RWPE1 (cell line): ENCODE measurements around the gene ZBTB33.

Source experiments
- CTCF ChIA-PET: fragments of 350-600 bp; sonication (Branson Sonifier 250); formaldehyde crosslinking; extraction: SDS; loops from one replicate; lab custom pipeline; 2021; lab: Yijun Ruan, JAX
- POLR2A ChIA-PET: fragments of 400-600 bp; formaldehyde crosslinking; extraction: SDS; loops from one replicate; lab custom pipeline; 2020; ENCODE audit warnings: antibody characterized with exemption; ENCODE audit not compliant: low non-redundant PET; lab: Yijun Ruan, JAX
- DNase-seq: peaks from one replicate; pipeline ENCODE4 v3.0.0; 2012; ENCODE audit warnings: low spot score
- H3K27ac ChIP-seq: fragments of 450-650 bp; 2 replicates; pipeline ENCODE4 v1.5.1; 2017
- CTCF ChIP-seq: fragments of 450-650 bp; conservative IDR thresholded peaks from 2 replicates; pipeline ENCODE4 v1.5.1; 2017; ENCODE audit warnings: low read depth, mild to moderate bottlenecking

ZBTB33 gene

DNA sequence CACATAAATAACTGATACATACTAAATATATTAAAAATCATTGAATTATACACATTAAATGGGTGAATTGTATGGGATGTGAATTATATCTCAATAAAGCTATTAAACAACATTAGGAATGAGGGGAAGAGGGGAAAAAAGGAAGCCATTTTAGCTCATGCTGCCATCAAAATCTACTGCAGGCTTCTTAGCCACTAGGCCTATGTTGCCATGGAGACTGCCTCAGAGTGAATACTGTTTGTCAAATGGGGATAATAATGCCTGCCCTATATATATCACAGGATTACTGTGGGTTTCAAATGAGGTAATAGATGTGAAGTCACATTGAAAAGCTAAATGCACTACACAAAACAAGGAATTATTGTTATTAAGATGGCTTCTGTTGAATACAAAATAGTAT is 39.5 kb downstream of the ZBTB33 start:
- no peak for TF ChIP-seq CTCF
- H3K27ac ChIP-seq = no peak overlapping the region
- no peak for DNase-seq
- ChIA-PET POLR2A (no interaction called here), CTCF (no interaction called here)

DNA sequence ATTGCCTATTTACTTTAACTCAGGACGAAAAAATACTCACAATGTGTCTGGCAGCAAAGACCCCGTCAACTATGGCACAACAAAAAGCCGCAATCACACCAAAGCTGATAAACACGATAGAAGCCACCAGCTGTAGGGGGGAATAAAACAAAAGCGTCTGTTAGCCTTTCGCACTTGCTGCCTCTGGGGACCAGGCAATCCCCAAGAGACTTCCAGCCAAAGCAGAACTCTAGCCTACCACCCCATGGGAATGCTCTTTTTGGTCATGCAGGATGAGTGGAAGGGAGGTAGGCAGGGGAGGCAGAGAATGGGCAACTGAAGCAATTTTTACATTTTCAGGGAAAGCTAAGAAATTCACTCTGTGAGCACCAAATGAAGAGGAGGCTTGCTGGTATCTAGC is 40.6 kb downstream of the ZBTB33 start:
- ChIA-PET POLR2A (no interaction called here), CTCF (no interaction called here)
- no peak overlapping the region for H3K27ac ChIP-seq

GRCh38 chrX:120293015-120293414 is 42.4 kb downstream of the ZBTB33 start:
- DNase-seq = no peak
- H3K27ac ChIP-seq = no peak overlapping the region
- no peak for TF ChIP-seq CTCF
- ChIA-PET POLR2A (no interaction called here), CTCF (interaction anchor here (0.6 to 0.7 kb wide), 2 partner anchors 42 to 79 kb away, joined by 3 read pairs; partner anchors contain the start of gene ZBTB33)

More for the DNA sequence above, 40.6 kb downstream of the ZBTB33 start:
- no peak for TF ChIP-seq CTCF
- no peak for DNase-seq

DNA sequence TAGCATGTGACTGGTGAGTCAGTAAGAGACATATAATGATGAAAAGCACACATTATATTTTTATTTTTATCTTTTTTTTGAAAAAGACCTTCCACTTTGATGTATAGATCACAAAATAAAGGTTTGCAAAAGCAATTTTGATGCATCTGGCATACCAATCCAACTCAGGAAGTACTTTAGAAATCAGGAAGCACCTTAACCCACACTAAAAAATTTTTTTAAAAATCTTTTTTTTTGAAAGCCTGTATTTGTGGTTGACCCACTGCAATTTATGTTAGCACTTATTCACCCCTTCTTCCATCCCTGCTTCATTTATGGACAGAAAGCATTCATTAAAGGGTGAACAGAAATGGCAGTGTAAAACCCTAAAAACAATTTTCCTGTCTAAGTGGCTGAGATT is 44.0 kb downstream of the ZBTB33 start:
- POLR2A ChIA-PET = no interaction called here
- no peak for DNase-seq
- CTCF ChIA-PET = no interaction called here
- no peak for TF ChIP-seq CTCF
- no peak overlapping the region for H3K27ac ChIP-seq

- DNase-seq = no peak
- TF ChIP-seq CTCF = no peak
- CTCF ChIA-PET = no interaction called here
Measured at GRCh38 chrX:120297923-120298322, 47.3 kb downstream of the ZBTB33 start.

DNA sequence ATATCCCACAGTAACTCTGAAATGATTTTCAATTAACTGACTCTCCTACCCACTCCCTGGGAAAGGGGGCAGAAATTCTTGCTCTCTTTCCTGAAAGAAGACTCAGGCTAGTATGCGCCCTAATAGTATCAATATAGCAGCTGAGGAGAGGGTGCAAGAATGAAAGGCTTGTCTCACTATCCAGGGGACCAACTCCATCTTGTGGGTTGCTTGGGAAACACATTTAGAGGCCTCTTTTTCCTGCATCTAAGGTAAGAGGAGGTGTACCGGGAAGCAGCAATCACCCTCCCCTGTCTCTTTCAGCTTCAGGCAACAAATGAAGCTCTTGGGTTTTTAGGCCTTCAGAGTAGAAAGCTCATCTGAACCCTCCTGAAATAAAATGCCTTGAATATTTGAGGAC is 49.3 kb downstream of the ZBTB33 start:
- no peak overlapping the region for H3K27ac ChIP-seq
- ChIA-PET POLR2A (no interaction called here), CTCF (interaction anchor here (0.7 to 1.2 kb wide), 4 partner anchors 35 to 197 kb away, joined by 3 to 5 read pairs (median 4); no protein-coding TSS in a partner anchor)
- TF ChIP-seq CTCF = peak; percentile 35; the same call in 1 of the 2 replicates
- DNase-seq = no peak

More at GRCh38 chrX:120297923-120298322, 47.3 kb downstream of the ZBTB33 start:
- POLR2A ChIA-PET = no interaction called here
- H3K27ac ChIP-seq = no peak overlapping the region
